Stimulated activated CD4-positive, alpha-beta T cell treated with anti-CD3 and anti-CD28 coated beads, Interleukin-2, amount 100 ng/mL, for 4 hours (primary cell): ENCODE results near the gene AKNA.
A peak's percentile ranks its signal among the peaks of the same experiment; 100 is the strongest.

ENCODE experiments used
- DNase-seq: peaks from one replicate; pipeline ENCODE4 v3.0.0-alpha.2; 2020; ENCODE audit warnings: low read depth

Gene AKNA

GRCh38 chr9:114416906-114417305, 29.1 kb upstream of the AKNA start:
- no peak for DNase-seq

- no peak for DNase-seq
These were observed 28.5 kb upstream of the AKNA start for GRCh38 chr9:114416290-114416689.

- no peak for DNase-seq
These were observed 26.6 kb upstream of the AKNA start for GRCh38 chr9:114414346-114414745.

GRCh38 chr9:114413861-114414301, 26.1 kb upstream of the AKNA start:
- DNase-seq: no peak

- no peak for DNase-seq
These were observed 24.4 kb upstream of the AKNA start for GRCh38 chr9:114412048-114412683.

- DNase-seq: no peak
These were observed 23.7 kb upstream of the AKNA start for GRCh38 chr9:114411452-114411851.

GRCh38 chr9:114410910-114411309, 23.1 kb upstream of the AKNA start:
- no peak for DNase-seq

- no peak for DNase-seq
These were observed 22.1 kb upstream of the AKNA start for GRCh38 chr9:114409842-114410241.

- DNase-seq: no peak
These were observed 21.5 kb upstream of the AKNA start for GRCh38 chr9:114409103-114409780.

GRCh38 chr9:114408645-114409044, 20.9 kb upstream of the AKNA start:
- no peak for DNase-seq

- DNase-seq: no peak
These were observed 20.1 kb upstream of the AKNA start for GRCh38 chr9:114407889-114408288.

- no peak for DNase-seq
These were observed 18.7 kb upstream of the AKNA start for GRCh38 chr9:114406441-114406840.

GRCh38 chr9:114405294-114406034, 17.7 kb upstream of the AKNA start:
- peak; percentile 67 for DNase-seq

GRCh38 chr9:114404531-114404930, 16.7 kb upstream of the AKNA start:
- no peak for DNase-seq

GRCh38 chr9:114403153-114403756, 15.5 kb upstream of the AKNA start:
- DNase-seq: no peak

- no peak for DNase-seq
These were observed 13.6 kb upstream of the AKNA start for GRCh38 chr9:114401344-114401743.

GRCh38 chr9:114400772-114401171, 13.0 kb upstream of the AKNA start:
- DNase-seq: no peak

GRCh38 chr9:114400219-114400618, 12.4 kb upstream of the AKNA start:
- DNase-seq: no peak

- no peak for DNase-seq
These were observed 11.6 kb upstream of the AKNA start for GRCh38 chr9:114399381-114399780.

- peak; percentile 93 for DNase-seq
These were observed 10.2 kb upstream of the AKNA start for GRCh38 chr9:114397848-114398605.

- no peak for DNase-seq
These were observed 9.6 kb upstream of the AKNA start for GRCh38 chr9:114397219-114397847.
